Fibroblast of lung (primary cell): Measurements from ENCODE around the gene ADGRV1. TPM values are rescaled to one million over a fixed set of nuclear protein-coding genes. Genes with fewer than 3 reads are reported as not detected.

Experiments used
- DNase-seq, 2 donors: peaks; one replicate each; pipeline versions ENCODE4 v3.0.0 to v3.0.0-alpha.2; 2010; ENCODE audit warnings: low read depth in 2 of 2
- H2AFZ ChIP-seq: 2 replicates; pipeline ENCODE4 v1.5.1; 2012; ENCODE audit warnings: low read length, control low read depth, inconsistent platforms
- H3K27ac ChIP-seq: 2 replicates; pipeline ENCODE4 v1.5.1; 2011; ENCODE audit warnings: low read length, control low read depth; ENCODE audit not compliant: insufficient read depth
- H3K27me3 ChIP-seq: 2 replicates; pipeline ENCODE4 v1.5.1; 2011; ENCODE audit warnings: mild to moderate bottlenecking, low read length; ENCODE audit not compliant: control insufficient read depth, insufficient read depth
- H3K36me3 ChIP-seq: 2 replicates; pipeline ENCODE4 v1.5.1; 2011; ENCODE audit warnings: low read length; ENCODE audit not compliant: control insufficient read depth, insufficient read depth
- H3K4me1 ChIP-seq: 2 replicates; pipeline ENCODE4 v1.5.1; 2011; ENCODE audit warnings: low read length; ENCODE audit not compliant: control insufficient read depth, insufficient read depth; ENCODE audit errors: extremely low read depth
- H3K4me2 ChIP-seq: 2 replicates; pipeline ENCODE4 v1.5.1; 2011; ENCODE audit warnings: low read length, control low read depth; ENCODE audit not compliant: insufficient read depth; ENCODE audit errors: extremely low read depth
- H3K4me3 ChIP-seq, 4 experiments: fragments of 200-600 bp in 1 of 4; sonication (generic) in 1 of 4; replicated peaks in 1 of 4; 2 replicates each; pipeline ENCODE4 v1.5.1; 2011 to 2016; ENCODE audit warnings: low read length in 4 of 4, low read depth in 3 of 4, mild to moderate bottlenecking in 3 of 4, control low read depth in 2 of 4, inconsistent platforms in 1 of 4, mixed read lengths in 1 of 4; ENCODE audit not compliant: insufficient read depth in 1 of 4; ENCODE audit errors: control extremely low read depth in 1 of 4
- H3K79me2 ChIP-seq: 2 replicates; pipeline ENCODE4 v1.5.1; 2012; ENCODE audit warnings: mild to moderate bottlenecking, low read length, inconsistent platforms; ENCODE audit not compliant: control insufficient read depth, insufficient read depth
- H3K9ac ChIP-seq: 2 replicates; pipeline ENCODE4 v1.5.1; 2011; ENCODE audit warnings: mild to moderate bottlenecking, low read length, control low read depth; ENCODE audit not compliant: insufficient read depth
- H3K9me3 ChIP-seq: 2 replicates; pipeline ENCODE4 v1.5.1; 2012; ENCODE audit warnings: low read depth, low read length; ENCODE audit not compliant: control insufficient read depth, insufficient read depth
- H4K20me1 ChIP-seq: 2 replicates; pipeline ENCODE4 v1.5.1; 2011; ENCODE audit warnings: low read length; ENCODE audit not compliant: control insufficient read depth, insufficient read depth; ENCODE audit errors: extremely low read depth
- CTCF ChIP-seq, 2 donors: IDR thresholded peaks in 1 of 2; conservative IDR thresholded peaks in 1 of 2; 1 replicate in 1 of 2; 2 replicates in 1 of 2; pipeline ENCODE4 v1.5.1; 2011 to 2012; ENCODE audit warnings: low read length in 2 of 2, control low read depth in 1 of 2, inconsistent platforms in 1 of 2, low read depth in 1 of 2, mild to moderate bottlenecking in 1 of 2
- EZH2 ChIP-seq: IDR thresholded peaks from 2 replicates; pipeline ENCODE4 v1.5.1; 2012; ENCODE audit warnings: low read length, control low read depth, mild to moderate bottlenecking; ENCODE audit errors: missing control alignments
- polyA plus RNA-seq, 2 donors: library from polyadenylated mRNA; depleted of rRNA in 1 of 2; stranded (reverse) in 1 of 2; unstranded in 1 of 2; fragments of >200 nt; gene quantifications; 2 replicates each; pipeline ENCODE4 v1.2.1, GENCODE V29; 2011 to 2012; ENCODE audit warnings: missing spikeins in 1 of 2
- total RNA-seq: library from RNA; depleted of rRNA; stranded (reverse); fragments of >200 nt; gene quantifications from 2 replicates; pipeline ENCODE4 v1.2.1, GENCODE V29; 2014

The ADGRV1 gene
- total and polyA plus RNA-seq, 2 donors (not counting 1 experiment from before 2014, with no cell fraction given) = 0.15 to 0.17 TPM

DNA sequence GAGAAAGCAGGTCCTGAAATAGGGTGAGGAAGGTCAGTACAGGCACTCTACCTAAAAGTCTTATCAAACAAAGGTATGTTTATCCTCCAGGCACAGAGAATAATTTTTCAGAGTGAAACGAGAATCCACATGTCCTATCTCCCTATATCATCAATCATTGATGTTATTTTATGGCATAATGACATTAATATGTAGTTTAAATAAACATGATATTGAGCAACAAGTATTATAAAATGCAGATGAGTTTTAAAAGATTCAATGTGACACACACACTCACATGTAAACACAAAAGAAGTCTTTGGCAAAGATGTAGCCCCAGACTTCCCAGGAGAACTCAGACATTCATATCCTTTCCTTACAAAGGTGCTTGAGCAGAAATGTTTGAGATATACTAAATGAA, 389.1 kb downstream of the ADGRV1 start:
- Histone ChIP-seq H3K36me3 (no peaks in the 10 kb centered on the region), H3K9me3 (no peaks in the 10 kb centered on the region), H2AFZ (no peak overlapping the region), H3K79me2 (no peaks in the 10 kb centered on the region), H3K27ac (no peak overlapping the region), H3K9ac (no peak overlapping the region), H3K4me3 (no peak overlapping the region), H3K4me1 (no peaks in the 10 kb centered on the region), H3K4me2 (no peak overlapping the region), H3K27me3 (no peaks in the 10 kb centered on the region), H4K20me1 (no peaks in the 10 kb centered on the region)
- TF ChIP-seq EZH2 (no peak), CTCF (conservative IDR thresholded peaks at IDR 0.05 in 1 of 2, IDR thresholded peaks at IDR 0.05 in 1 of 2; ENCODE audit: low read depth in 1 of 2, low read length in 2 of 2) (no peak)
- DNase-seq = peak in 1 of 2 donors; percentile 39

GRCh38 chr5:90948969-90949368, 390.4 kb downstream of the ADGRV1 start:
- H3K27ac ChIP-seq = no peak overlapping the region
- H3K27me3 ChIP-seq = no peaks in the 10 kb centered on the region

More at GRCh38 chr5:90948969-90949368, 390.4 kb downstream of the ADGRV1 start:
- no peak for TF ChIP-seq EZH2
- TF ChIP-seq CTCF (conservative IDR thresholded peaks at IDR 0.05 in 1 of 2, IDR thresholded peaks at IDR 0.05 in 1 of 2; ENCODE audit: low read depth in 1 of 2, low read length in 2 of 2) = no peak
- Histone ChIP-seq H4K20me1 (no peaks in the 10 kb centered on the region), H2AFZ (no peak overlapping the region), H3K9ac (no peak overlapping the region), H3K4me3 (no peak overlapping the region), H3K79me2 (no peaks in the 10 kb centered on the region), H3K4me1 (no peaks in the 10 kb centered on the region), H3K36me3 (no peaks in the 10 kb centered on the region), H3K9me3 (no peaks in the 10 kb centered on the region), H3K4me2 (no peak overlapping the region)
- no peak for DNase-seq
